ENCODE results near the gene ENSA.
"Not testable (repeated sequence)": the region's sequence is repeated elsewhere in the genome, so short reads cannot be mapped to it uniquely, and the experiment has no call there.

Gene ENSA

DNA sequence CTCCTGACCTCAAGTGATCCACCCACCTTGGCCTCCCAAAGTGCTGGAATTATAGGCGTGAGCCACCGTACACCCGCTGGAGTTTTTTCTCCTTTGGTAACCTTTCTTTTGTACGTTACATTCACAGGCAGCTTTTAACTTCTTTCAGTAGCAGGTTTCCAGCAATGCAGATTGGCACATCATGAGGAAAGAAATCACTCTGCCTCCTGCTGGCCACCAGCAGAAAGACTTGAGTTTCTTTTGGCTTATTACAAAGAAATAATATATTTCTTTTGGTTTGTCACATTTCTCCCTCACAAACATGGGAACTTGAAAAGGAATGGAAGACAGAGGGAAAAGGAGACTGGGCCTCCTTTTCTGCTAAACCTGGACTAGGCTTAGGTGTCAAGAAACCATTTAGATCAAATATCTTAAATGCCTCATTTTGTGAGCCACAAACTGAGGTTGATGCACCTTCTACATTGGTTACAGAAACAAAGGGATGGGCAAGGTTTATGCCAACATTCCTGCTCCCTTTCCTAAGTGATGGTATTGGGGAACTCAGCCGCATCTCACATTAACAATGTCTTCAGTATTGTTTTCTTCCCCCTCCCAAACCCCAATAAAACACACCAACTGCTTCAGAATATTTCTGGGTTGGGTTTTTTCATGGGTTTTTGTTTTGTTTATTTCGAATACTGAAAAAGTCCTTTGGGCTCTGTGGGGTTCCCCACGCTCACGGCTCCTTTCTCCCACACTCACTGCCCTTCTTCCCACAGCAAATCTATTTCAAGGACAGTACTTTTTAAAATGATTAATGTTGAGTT is 7.7 kb downstream of the ENSA start:
- no peak for DNase-seq

- DNase-seq = no peak
These were observed 8.5 kb downstream of the ENSA start for GRCh38 chr1:150620919-150621318.

DNA sequence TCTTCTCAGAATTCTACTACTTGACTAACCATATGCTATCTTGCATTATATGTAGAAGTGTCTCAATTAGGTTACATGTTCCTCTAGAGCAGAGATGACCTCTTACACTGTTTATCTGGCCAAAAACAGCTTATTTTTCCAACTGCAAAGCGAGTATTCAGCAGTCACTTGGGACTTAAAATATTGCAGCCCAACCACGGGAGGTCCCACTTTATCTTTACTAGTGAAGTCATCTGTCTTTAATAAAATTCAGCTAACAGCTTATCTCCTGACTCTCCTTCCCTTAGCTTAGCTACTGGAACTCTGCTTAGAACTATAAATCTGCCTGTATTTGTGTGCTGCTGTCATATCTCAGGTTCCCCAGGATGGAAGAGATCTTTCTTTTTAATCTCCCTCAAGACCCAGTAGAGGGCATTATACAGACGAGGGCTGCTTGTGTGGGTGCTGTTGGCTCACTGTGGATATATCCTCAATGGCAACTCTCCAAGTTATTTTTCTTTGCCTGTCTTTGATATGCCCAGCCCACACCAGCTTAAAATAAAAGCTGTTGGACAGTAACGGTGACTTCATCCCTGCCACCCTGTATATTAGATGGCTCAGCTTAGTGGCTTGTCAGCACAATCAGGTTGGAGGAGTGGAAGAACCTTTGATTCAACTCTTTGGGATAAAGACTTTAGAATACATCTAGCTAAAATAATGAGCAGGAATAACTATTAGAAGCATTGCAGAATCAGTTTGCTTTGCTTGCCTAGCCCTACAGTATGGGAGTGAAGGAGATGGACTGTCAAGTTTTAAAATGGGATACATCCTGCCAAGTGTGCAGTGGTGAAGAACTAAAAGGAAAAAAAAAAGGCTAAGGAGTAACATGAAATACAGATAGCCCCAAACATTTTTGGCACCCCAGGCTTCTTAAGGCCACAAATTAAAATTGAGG is 9.6 kb downstream of the ENSA start:
- DNase-seq = no peak

- no peak for DNase-seq
These were observed 13.8 kb downstream of the ENSA start for GRCh38 chr1:150615346-150616201.

GRCh38 chr1:150613061-150613920 is 16.1 kb downstream of the ENSA start:
- peak; percentile 22 for DNase-seq

DNA sequence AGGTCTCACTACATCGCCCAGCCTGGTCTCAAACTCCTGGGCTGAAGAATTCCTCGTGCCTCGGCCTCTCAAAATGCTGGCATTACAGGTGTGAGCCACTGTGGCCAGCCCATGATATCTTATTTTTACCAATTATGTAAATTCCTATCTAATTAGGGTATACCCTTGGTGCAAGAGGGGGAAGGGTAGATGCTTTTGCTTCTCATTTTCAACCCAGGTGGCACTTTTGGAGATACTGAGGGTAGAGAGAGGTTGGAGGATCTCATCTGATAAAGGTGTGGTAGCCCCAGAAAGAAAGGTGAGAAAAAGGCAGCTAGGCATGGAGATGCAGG is 17.4 kb downstream of the ENSA start:
- DNase-seq = no peak

DNA sequence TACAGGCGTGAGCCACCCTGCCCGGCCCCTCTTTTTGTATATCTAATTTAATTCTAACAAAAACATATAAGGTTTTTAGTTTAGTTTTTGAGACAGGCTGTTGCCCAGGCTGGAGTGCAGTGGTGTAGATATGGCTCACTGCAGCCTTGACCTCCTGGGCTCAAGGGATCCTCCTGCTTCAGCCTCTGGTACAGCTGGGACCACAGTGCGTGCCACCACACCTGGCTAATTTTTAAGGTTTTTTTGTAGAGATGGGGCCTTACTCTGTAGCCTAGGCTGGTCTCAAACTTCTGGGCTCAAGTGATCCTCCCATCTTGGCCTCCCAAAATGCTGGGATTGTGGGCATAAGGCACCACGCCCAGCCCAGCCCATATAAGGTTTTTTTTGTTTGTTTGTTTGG is 18.8 kb downstream of the ENSA start:
- no peak for DNase-seq

- no peak for DNase-seq
These were observed 19.7 kb downstream of the ENSA start for GRCh38 chr1:150609732-150610131.

DNA sequence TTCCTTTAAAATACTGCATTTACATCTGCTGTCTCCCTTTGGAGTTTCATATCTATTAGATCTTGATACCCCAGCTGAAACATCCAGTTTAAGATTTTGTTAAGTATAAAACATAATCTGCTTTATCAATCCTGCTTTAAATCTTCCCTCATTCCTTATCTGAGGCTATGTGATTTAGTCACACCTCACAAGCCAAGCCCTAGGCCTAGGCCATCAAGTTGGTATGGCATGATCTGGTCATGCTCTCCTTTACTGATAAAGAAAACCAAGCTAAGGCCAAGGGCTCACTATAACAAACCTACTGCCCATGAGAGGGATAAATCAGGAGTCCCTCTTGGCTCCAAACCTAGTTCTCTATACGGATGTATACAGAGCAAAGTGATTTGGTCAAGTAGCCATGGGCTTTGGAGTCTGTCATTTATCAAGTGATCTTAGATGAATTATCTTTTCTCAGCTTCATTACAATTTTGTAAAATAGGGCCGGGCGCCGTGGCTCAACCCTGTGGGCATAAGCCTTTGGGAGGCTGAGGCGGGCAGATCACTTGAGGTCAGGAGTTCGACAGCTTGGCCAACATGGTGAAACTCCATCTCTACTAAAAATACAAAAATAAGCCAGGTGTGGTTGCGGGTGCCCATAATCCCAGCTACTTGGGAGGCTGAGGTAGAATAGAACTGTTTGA is 22.8 kb downstream of the ENSA start:
- DNase-seq = no peak

DNA sequence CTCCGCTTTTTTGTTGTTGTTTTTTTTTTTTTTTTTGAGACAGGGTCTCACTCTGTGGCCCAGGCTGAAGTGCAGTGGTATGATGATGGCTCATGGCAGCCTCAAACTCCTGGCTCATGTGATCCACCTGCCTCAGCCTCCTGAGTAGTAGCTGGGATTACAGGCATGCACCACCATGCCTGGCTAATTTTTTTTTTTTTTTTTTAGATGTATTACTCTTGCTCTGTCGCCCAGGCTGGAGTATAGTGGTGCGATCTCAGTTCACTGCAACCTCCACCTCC is 24.0 kb downstream of the ENSA start:
- not testable (repeated sequence) for DNase-seq

- DNase-seq = no peak
These were observed 25.2 kb downstream of the ENSA start for GRCh38 chr1:150604226-150604588.

DNA sequence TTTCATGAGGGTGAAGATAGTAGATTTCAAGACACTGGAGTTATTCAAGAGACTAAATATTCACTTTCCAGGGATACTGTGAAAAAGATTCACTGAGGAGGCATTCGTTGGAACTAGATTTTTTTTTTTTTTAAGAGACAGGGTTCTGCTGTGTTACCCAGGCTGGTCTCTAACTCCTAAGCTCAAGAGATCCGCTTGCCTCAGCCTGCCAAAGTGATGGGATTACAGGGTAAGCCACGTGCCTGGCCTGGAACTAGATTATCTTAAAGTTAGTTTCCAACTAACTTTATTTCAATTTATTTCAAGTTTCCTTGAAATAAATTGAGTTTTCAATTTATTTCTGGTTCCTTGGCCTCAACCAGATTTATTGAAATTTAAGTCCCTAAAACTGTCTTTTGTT is 25.7 kb downstream of the ENSA start:
- DNase-seq = no peak

DNA sequence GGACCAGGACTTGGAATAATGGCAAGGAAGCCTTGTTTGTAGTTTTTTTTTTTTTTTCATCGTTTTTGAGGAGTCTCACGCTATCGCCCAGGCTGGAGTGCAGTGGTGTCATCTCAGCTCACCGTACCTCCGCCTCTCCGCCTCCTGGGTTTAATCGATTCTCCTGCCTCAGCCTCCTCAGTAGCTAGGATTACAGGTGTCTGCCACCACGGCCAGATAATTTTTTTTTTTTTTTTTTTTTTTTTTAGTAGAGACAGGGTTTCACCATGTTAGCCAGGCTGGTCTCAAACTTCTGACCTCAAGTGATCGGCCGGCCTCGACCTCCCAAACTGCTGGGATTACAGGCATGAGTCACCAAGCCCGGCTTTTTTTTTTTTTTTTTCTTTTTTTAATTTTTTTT is 27.0 kb downstream of the ENSA start:
- not testable (repeated sequence) for DNase-seq

- no peak for DNase-seq
These were observed 27.9 kb downstream of the ENSA start for GRCh38 chr1:150601540-150601939.

GRCh38 chr1:150598346-150598745 is 31.1 kb downstream of the ENSA start:
- not testable (repeated sequence) for DNase-seq

- DNase-seq = no peak
These were observed 32.4 kb downstream of the ENSA start for GRCh38 chr1:150596976-150597375.

- DNase-seq = no peak
These were observed 33.1 kb downstream of the ENSA start for GRCh38 chr1:150596095-150596892.

- no peak for DNase-seq
These were observed 47.0 kb downstream of the ENSA start for GRCh38 chr1:150582371-150582770.

DNA sequence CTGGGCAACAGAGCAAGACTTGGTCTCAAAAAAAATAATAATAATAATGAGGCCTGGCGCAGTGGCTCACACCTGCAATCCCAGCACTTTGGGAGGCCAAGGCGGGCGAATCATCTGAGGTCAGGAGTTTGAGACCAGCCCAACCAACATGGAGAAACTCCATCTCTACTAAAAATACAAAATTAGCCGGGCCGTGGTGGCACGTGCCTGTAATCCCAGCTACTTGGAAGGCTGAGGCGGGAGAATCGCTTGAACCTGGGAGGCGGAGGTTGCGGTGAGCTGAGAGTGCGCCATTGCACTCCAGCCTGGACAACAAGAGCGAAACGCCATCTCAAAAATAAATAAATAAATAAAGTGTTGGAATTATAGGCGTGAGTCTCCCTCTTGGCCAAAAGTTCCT is 47.5 kb downstream of the ENSA start:
- not testable (repeated sequence) for DNase-seq

- not testable (repeated sequence) for DNase-seq
These were observed 48.0 kb downstream of the ENSA start for GRCh38 chr1:150581437-150581836.

GRCh38 chr1:150580966-150581365 is 48.4 kb downstream of the ENSA start:
- DNase-seq = not testable (repeated sequence)
